T-cell (primary cell): Measurements from ENCODE around the gene NOL6. TPM values are rescaled to one million over a fixed set of nuclear protein-coding genes. Genes with fewer than 3 reads are reported as not detected.

Experiments used
- ATAC-seq, 4 experiments: fragments of 200-7000 bp in 3 of 4; fragments of 150-1000 bp in 1 of 4; cut with Tn5 transposase; replicated peaks in 1 of 4; 1 replicate in 3 of 4; 2 replicates in 1 of 4; pipeline ENCODE4 v1.10.0; 2021; ENCODE audit warnings: moderate library complexity in 3 of 4, mild to moderate bottlenecking in 2 of 4, moderate number of reproducible peaks in 1 of 4
- CTCF ChIA-PET, 2 donors: fragments of 300-600 bp; sonication (Branson Sonifier 250); formaldehyde crosslinking; loops; one replicate each; lab custom pipeline; 2022; ENCODE audit warnings: antibody characterized with exemption in 2 of 2; lab: Charles Lee
- POLR2A ChIA-PET, 2 donors: fragments of 300-600 bp; sonication (Branson Sonifier 250); formaldehyde crosslinking; loops; one replicate each; lab custom pipeline; 2022; ENCODE audit warnings: antibody characterized with exemption in 2 of 2; lab: Charles Lee
- DNase-seq, 35 experiments: peaks; one replicate each; pipeline versions ENCODE4 v3.0.0 to v3.0.0-alpha.2; 2013 to 2023
- H3K27ac ChIP-seq: one replicate; pipeline ENCODE4 v1.5.1; 2013; ENCODE audit warnings: low read length
- H3K27me3 ChIP-seq, 2 experiments: replicated peaks in 1 of 2; 1 replicate in 1 of 2; 2 replicates in 1 of 2; pipeline versions ENCODE4 v1.6.1 to v1.7.0; 2013; ENCODE audit warnings: low read length in 1 of 2, mixed read lengths in 1 of 2; ENCODE audit not compliant: control insufficient read depth in 2 of 2, insufficient read depth in 2 of 2; ENCODE audit errors: extremely low read depth in 1 of 2
- H3K36me3 ChIP-seq, 2 donors: 1 replicate in 1 of 2; 2 replicates in 1 of 2; pipeline versions ENCODE4 v1.6.1 to v1.7.0; 2013; ENCODE audit warnings: low read length in 1 of 2; ENCODE audit not compliant: control insufficient read depth in 2 of 2, insufficient read depth in 1 of 2; ENCODE audit errors: extremely low read depth in 1 of 2
- H3K4me1 ChIP-seq, 2 experiments: 1 replicate in 1 of 2; 2 replicates in 1 of 2; pipeline versions ENCODE4 v1.6.1 to v1.7.0; 2013; ENCODE audit warnings: low read length in 2 of 2, mixed read lengths in 1 of 2; ENCODE audit not compliant: insufficient read depth in 2 of 2, control insufficient read depth in 1 of 2; ENCODE audit errors: extremely low read depth in 1 of 2
- H3K4me3 ChIP-seq, 2 donors: 1 replicate in 1 of 2; 2 replicates in 1 of 2; pipeline versions ENCODE4 v1.5.1 to v1.7.0; 2013; ENCODE audit warnings: mild to moderate bottlenecking in 2 of 2, low read length in 1 of 2, moderate library complexity in 1 of 2; ENCODE audit not compliant: control insufficient read depth in 1 of 2; ENCODE audit errors: extremely low read depth in 1 of 2
- H3K9me3 ChIP-seq: 2 replicates; pipeline ENCODE4 v1.7.0; 2013
- H3K27ac Mint-ChIP-seq, 2 donors: one replicate each; pipeline ENCODE4 v1.8.0; 2020 to 2021; ENCODE audit warnings: mild to moderate bottlenecking in 2 of 2, mixed read lengths in 2 of 2
- H3K27me3 Mint-ChIP-seq, 2 donors: one replicate each; pipeline ENCODE4 v1.8.0; 2021 to 2022; ENCODE audit warnings: mixed read lengths in 2 of 2
- H3K36me3 Mint-ChIP-seq: one replicate; pipeline ENCODE4 v1.8.0; 2021; ENCODE audit warnings: mixed read lengths
- H3K4me1 Mint-ChIP-seq, 3 donors: one replicate each; pipeline ENCODE4 v1.8.0; 2020 to 2022; ENCODE audit warnings: mixed read lengths in 3 of 3, mild to moderate bottlenecking in 1 of 3
- H3K4me3 Mint-ChIP-seq, 3 donors: one replicate each; pipeline ENCODE4 v1.8.0; 2020 to 2022; ENCODE audit warnings: mild to moderate bottlenecking in 3 of 3, mixed read lengths in 3 of 3, moderate library complexity in 3 of 3
- H3K9me3 Mint-ChIP-seq, 3 donors: one replicate each; pipeline ENCODE4 v1.8.0; 2020 to 2022; ENCODE audit warnings: mixed read lengths in 3 of 3
- WGBS: methylation state at CpG from one replicate; pipeline ENCODE4 v1.1.5; 2013; ENCODE audit warnings: missing lambda C conversion rate; ENCODE audit not compliant: insufficient coverage; 5-methylcytosine and 5-hydroxymethylcytosine counted together
- total RNA-seq, 35 experiments: library from RNA in 6 of 35; stranded (reverse) in 6 of 35; fragments of 120-200 nt in 1 of 35; gene quantifications; one replicate each; pipeline versions ENCODE4 v1.2.1 to v1.2.4 and lab custom pipeline; 2013 to 2026

The NOL6 gene
- total RNA-seq, 5 donors from 2014 or later (not counting 1 experiment from before 2014, with no cell fraction given), result 35.1 to 57.6 (median 47.1) TPM

DNA sequence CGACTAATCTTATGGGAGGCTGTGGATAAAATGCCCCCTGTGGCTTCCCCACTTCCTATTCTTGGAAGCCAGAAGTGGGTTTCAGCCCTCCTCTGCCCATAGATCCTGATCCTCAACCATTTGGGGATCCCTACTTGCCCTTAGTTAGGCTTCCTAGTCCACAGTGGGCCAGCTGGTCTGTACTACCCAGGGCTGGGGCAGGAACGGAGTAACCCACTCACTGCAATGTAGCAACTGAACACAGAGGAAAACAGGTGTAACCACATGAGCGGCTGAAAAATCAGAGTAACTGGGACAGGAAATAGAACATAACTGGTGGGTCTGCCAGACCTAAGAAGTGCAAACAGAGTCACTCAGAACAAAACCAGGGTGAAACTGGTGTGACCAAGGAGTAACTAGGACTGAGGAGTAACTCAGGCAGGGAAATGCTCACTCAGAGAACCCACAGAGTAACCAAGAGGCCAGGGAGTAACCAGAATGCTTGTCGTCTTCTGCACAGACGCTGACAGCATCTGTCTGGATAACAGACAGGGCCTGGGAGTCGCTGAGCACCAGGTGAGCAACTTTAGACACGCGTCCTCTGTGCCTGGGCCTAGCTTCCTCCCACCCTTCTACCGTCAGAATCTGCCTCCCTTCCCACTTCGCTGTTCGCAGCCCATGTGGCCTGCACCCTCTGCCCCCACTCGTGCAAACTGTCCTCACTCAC, 27.3 kb downstream of the NOL6 start:
- Mint-ChIP-seq H3K27me3 (no peaks in the 10 kb centered on the region), H3K27ac (peak overlapping the region; percentile 92 to 98), H3K9me3 (no peaks in the 10 kb centered on the region), H3K4me3 (peak overlapping the region; percentile 94 to 98 (median 94)), H3K36me3 (peaks cover 13% of the 10 kb centered on the region), H3K4me1 (peaks cover 47 to 65% (median 62%) of the 10 kb centered on the region in 3 donors)
- peak; percentile 68 to 73 (median 70) for ATAC-seq
- Histone ChIP-seq H3K27ac (peak overlapping the region; percentile 71), H3K36me3 (peaks cover 17 to 32% of the 10 kb centered on the region in 2 donors), H3K4me1 (peaks cover 19 to 65% of the 10 kb centered on the region in 2 experiments), H3K4me3 (peak overlapping the region; percentile 77 to 83), H3K27me3 (no peaks in the 10 kb centered on the region), H3K9me3 (no peaks in the 10 kb centered on the region)
- 0% methylated on average over 11 of the region's 12 CpGs for WGBS
- DNase-seq, result peak; percentile 28 to 75 (median 45)
- ChIA-PET CTCF (interaction anchor here (1.0 to 4.3 kb wide), 9 partner anchors 15 to 43 kb away, joined by 3 to 27 read pairs (median 7); partner anchors contain the start of gene NOL6 (in 1 of the 2)), POLR2A (interaction anchor here in 1 of 2 donors (1.5 kb wide), 1 partner anchor 27 kb away, joined by 12 read pairs; the partner anchor contains the start of gene NOL6)

DNA sequence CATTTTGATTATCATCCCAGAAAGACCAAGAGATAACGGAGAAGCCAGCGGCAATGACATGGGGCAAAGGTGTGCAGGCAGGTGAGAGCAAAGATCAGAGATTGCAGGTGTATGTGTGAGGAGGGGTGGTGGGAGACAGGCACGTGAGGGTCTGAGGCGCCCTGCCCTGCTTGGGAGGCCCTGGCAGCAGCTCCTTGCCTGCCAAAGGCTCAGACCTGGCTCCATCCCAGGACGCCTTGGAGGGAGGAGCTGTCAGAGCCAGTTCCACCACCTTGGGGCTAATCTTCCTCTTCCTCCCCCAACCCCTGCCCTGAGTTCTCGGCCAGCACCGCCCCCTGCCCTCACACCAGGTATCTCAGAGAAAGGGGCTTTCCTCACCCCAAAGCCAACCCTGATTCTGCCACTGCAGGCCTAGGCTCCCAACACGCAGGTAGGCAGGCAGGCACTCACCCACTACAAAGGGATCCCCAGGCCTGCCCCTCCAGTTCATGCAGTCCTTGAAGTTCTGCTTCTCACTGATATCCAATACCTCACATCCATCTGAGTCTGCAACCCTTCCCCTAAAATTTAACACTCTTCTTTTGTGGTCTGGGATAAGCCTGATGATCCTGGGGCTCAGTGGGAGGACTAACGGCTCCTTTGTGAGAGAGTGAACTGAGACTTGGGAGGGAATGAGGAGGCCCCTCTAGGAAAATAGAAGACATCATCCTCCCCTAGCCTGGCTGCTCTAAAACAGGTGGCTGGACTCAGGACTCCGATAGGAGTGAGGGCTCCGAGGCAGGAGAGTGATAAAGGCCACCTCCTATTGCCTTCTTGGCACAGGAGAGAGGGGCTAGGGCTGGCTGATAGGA, 28.1 kb downstream of the NOL6 start:
- Mint-ChIP-seq H3K36me3 (peaks cover 19% of the 10 kb centered on the region), H3K9me3 (no peaks in the 10 kb centered on the region), H3K27ac (peak overlapping the region; percentile 92 to 98), H3K4me1 (peaks cover 47 to 65% (median 59%) of the 10 kb centered on the region in 3 donors), H3K4me3 (peak overlapping the region; percentile 94 to 98 (median 94)), H3K27me3 (no peaks in the 10 kb centered on the region)
- H3K36me3 ChIP-seq, result peaks cover 19 to 35% of the 10 kb centered on the region in 2 donors
- peak in 1 of 4 experiments; percentile 52 for ATAC-seq
- H3K9me3 ChIP-seq, result no peaks in the 10 kb centered on the region
- H3K27ac ChIP-seq, result peak overlapping the region; percentile 71
- H3K4me3 ChIP-seq, result peak overlapping the region; percentile 77 to 83
- WGBS, result 63% methylated on average over 6 of the region's 11 CpGs
- POLR2A ChIA-PET, result interaction anchor here in 1 of 2 donors (0.5 kb wide), 1 partner anchor 15 kb away, joined by 3 read pairs; no protein-coding TSS in a partner anchor
- DNase-seq, result peak in 32 of 35 experiments; percentile 18 to 71 (median 51)
- H3K27me3 ChIP-seq, result no peaks in the 10 kb centered on the region
- CTCF ChIA-PET, result interaction anchor here in 1 of 2 donors (1.9 kb wide), 1 partner anchor 42 kb away, joined by 5 read pairs; no protein-coding TSS in a partner anchor
- peaks cover 19 to 65% of the 10 kb centered on the region in 2 experiments for H3K4me1 ChIP-seq

DNA sequence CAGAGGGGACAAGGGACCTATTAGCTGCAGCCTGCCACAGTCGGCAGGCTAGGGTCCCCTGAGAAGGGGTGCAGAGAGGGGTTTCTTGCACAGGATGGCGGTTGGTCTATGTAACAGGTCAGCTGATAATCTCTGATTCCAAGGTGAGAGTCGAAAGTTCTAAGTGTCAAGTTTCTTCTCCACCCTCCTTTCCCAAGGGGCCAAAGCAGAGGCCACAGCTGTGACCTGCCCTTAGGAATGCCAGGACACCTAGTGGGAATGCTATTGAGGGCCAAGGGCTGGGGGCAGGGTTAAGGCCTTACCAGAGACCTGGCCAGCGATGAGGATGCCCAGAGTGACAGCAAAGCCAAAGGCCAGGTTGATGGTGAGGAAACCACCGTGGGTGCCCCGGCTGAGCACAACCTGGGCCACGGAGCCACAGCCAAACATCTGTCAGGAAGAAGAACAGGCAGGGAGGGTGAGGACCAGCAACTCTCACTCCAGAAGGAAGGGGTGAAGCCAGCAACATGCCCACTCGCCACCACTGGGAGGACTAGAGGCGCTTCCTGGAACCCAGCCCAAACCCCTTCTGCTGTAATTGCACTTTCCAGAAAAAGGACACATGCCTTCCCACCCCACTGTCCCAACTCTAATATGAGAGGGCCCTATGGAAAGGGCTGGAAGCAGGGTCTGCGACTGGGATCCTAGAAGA, 30.1 kb downstream of the NOL6 start:
- peaks cover 19 to 59% of the 10 kb centered on the region in 2 experiments for H3K4me1 ChIP-seq
- DNase-seq (no peak), ATAC-seq (no peak)
- H3K27ac ChIP-seq, result no peak overlapping the region
- Mint-ChIP-seq H3K4me1 (peaks cover 55 to 70% (median 56%) of the 10 kb centered on the region in 3 donors), H3K27ac (peak overlapping the region; percentile 92 to 98), H3K36me3 (peaks cover 26% of the 10 kb centered on the region), H3K27me3 (no peaks in the 10 kb centered on the region), H3K9me3 (no peaks in the 10 kb centered on the region), H3K4me3 (peak overlapping the region in 1 of 3 donors; percentile 94)
- CTCF ChIA-PET, result interaction anchor here (0.6 to 1.8 kb wide), 4 partner anchors 23 to 38 kb away, joined by 3 to 6 read pairs (median 3); no protein-coding TSS in a partner anchor
- H3K27me3 ChIP-seq, result no peaks in the 10 kb centered on the region
- H3K4me3 ChIP-seq, result no peak overlapping the region
- 81% methylated on average over 4 of the region's 10 CpGs for WGBS
- POLR2A ChIA-PET, result no interaction called here
- H3K9me3 ChIP-seq, result no peaks in the 10 kb centered on the region
- H3K36me3 ChIP-seq, result peaks cover 22 to 39% of the 10 kb centered on the region in 2 donors

DNA sequence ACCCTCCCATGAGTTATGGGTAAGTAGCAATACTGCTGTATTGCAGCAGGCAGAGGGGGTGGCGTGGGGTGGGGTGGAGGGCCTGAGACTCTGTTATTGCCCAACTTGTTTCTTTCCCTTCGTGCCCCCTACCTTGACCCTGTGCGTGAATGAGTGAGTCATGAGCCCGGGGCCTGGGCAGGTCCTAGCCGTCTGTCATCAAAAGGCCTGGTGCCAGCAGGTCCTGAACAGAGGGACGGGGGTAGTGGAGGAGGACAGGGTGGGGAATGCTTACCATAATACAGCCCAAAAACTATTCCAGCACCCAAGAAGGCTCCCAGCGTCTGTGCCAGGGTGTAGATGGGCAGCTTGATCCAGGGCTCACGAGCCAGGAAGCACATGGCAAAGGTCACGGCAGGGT, 30.7 kb downstream of the NOL6 start:
- ATAC-seq (no peak), DNase-seq (no peak)
- Mint-ChIP-seq H3K4me1 (peaks cover 49 to 65% (median 51%) of the 10 kb centered on the region in 3 donors), H3K27me3 (no peaks in the 10 kb centered on the region), H3K4me3 (no peak overlapping the region), H3K27ac (peak overlapping the region; percentile 52 to 92), H3K9me3 (no peaks in the 10 kb centered on the region), H3K36me3 (peaks cover 26% of the 10 kb centered on the region)
- Histone ChIP-seq H3K27me3 (no peaks in the 10 kb centered on the region), H3K36me3 (peaks cover 22 to 39% of the 10 kb centered on the region in 2 donors), H3K4me1 (peaks cover 17 to 53% of the 10 kb centered on the region in 2 experiments), H3K27ac (no peak overlapping the region), H3K9me3 (no peaks in the 10 kb centered on the region), H3K4me3 (no peak overlapping the region)
- 96% methylated on average over 5 of the region's 9 CpGs for WGBS
- ChIA-PET POLR2A (no interaction called here), CTCF (interaction anchor here in 1 of 2 donors (1.8 kb wide), 1 partner anchor 27 kb away, joined by 6 read pairs; no protein-coding TSS in a partner anchor)

DNA sequence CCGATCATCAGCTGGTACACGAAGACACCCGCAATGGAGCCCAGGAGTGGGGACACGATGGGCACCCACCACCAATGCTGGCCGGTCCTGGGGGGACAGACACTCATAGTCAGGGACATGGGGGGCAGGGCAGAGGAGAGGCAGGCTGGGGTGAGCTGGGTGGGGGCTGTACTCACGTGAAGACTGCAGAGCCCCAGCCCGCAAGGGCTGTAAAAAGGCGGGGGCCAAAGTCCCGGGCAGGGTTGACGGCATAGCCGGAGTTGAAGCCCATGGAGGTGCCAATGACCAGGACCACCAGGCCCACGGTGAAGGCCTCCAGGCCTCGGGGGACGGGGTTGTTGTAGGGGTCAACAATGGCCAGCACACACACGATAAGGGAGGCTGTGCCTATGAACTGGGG, 31.6 kb downstream of the NOL6 start:
- Mint-ChIP-seq H3K36me3 (peaks cover 26% of the 10 kb centered on the region), H3K27ac (peak overlapping the region in 1 of 2 donors; percentile 28), H3K9me3 (no peaks in the 10 kb centered on the region), H3K4me1 (peaks cover 44 to 65% (median 51%) of the 10 kb centered on the region in 3 donors), H3K27me3 (no peaks in the 10 kb centered on the region), H3K4me3 (no peak overlapping the region)
- H3K4me3 ChIP-seq, result no peak overlapping the region
- ChIA-PET CTCF (no interaction called here), POLR2A (interaction anchor here in 1 of 2 donors (0.6 kb wide), 2 partner anchors 116 to 354 kb away, joined by 3 to 4 read pairs; no protein-coding TSS in a partner anchor)
- H3K27ac ChIP-seq, result no peak overlapping the region
- WGBS, result 98% methylated on average over 11 of the region's 15 CpGs
- no peaks in the 10 kb centered on the region for H3K9me3 ChIP-seq
- DNase-seq (no peak), ATAC-seq (no peak)
- H3K36me3 ChIP-seq, result peaks cover 22 to 39% of the 10 kb centered on the region in 2 donors
- peaks cover 13 to 47% of the 10 kb centered on the region in 2 experiments for H3K4me1 ChIP-seq
- H3K27me3 ChIP-seq, result no peaks in the 10 kb centered on the region
